ENCODE results near the gene ST6GALNAC4. TPM values are rescaled to one million over a fixed set of nuclear protein-coding genes. Genes with fewer than 3 reads are reported as not detected.

ST6GALNAC4 gene
- total RNA-seq, 4 donors from 2014 or later, result 20.3 to 44.8 (median 35.9) TPM

DNA sequence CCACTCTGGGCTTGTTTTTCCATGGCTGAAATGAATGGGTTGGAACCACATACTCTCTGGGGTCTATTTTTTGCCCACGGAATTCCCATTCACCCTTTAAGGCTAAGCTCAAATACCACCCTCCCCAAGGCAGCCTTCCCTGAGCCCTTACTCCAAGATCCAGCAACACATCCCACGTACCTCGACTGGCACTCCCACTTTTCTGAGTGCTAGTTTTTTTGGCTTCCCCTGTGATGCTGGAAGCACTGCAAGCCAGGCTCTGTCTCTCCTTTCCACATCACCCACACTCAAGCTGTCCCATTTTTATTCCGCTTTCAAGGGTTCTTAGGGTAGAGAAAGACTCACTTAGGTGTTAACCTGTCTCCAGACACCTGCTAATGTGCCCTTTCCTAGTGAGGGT, 23.4 kb downstream of the ST6GALNAC4 start:
- Histone ChIP-seq H3K4me3 (no peak overlapping the region), H3K4me1 (peaks cover 21 to 28% (median 27%) of the 10 kb centered on the region in 4 donors), H3K27me3 (no peaks in the 10 kb centered on the region), H3K27ac (replicated peaks in 1 of 4) (no peak overlapping the region), H3K36me3 (peaks cover 51 to 83% (median 73%) of the 10 kb centered on the region in 4 donors), H3K9me3 (peaks cover 0 to 12% (median 5%) of the 10 kb centered on the region in 4 donors)
- DNase-seq (ENCODE audit: extremely low spot score), result no peak
- 96% methylated on average over 4 of the region's 4 CpGs for WGBS
- TF ChIP-seq, protein P1, sequence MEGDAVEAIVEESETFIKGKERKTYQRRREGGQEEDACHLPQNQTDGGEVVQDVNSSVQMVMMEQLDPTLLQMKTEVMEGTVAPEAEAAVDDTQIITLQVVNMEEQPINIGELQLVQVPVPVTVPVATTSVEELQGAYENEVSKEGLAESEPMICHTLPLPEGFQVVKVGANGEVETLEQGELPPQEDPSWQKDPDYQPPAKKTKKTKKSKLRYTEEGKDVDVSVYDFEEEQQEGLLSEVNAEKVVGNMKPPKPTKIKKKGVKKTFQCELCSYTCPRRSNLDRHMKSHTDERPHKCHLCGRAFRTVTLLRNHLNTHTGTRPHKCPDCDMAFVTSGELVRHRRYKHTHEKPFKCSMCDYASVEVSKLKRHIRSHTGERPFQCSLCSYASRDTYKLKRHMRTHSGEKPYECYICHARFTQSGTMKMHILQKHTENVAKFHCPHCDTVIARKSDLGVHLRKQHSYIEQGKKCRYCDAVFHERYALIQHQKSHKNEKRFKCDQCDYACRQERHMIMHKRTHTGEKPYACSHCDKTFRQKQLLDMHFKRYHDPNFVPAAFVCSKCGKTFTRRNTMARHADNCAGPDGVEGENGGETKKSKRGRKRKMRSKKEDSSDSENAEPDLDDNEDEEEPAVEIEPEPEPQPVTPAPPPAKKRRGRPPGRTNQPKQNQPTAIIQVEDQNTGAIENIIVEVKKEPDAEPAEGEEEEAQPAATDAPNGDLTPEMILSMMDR (IDR thresholded peaks at IDR 0.05), result no peak
- TF ChIP-seq POLR2A (IDR thresholded peaks at IDR 0.05; ENCODE audit: low read depth), result no peak
- no peak for TF ChIP-seq POLR2AphosphoS5 (IDR thresholded peaks at IDR 0.05)
- TF ChIP-seq EP300 (IDR thresholded peaks at IDR 0.05), result no peak
- intact Hi-C loops (cut with DNase I), result no loop called here

DNA sequence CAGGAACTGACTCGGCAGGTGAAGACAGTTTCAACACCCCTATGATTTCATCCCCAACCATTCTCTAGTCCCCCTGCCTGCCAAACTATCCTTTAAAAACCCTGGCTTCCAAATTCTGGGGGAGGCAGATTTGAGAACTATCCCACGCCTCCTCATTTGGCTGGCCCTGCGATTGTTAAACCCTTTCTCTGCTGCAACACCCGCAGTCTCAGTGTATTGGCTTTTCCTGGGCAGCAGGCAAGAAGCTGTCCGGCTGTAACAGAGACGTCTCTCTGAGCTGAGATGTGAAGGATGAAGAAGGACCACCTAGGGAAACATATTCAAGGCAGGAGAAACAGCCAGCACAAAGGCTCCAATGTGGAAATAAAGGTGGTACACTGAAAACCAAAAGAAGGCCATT, 24.0 kb downstream of the ST6GALNAC4 start:
- 95% methylated on average over 6 of the region's 6 CpGs for WGBS

DNA sequence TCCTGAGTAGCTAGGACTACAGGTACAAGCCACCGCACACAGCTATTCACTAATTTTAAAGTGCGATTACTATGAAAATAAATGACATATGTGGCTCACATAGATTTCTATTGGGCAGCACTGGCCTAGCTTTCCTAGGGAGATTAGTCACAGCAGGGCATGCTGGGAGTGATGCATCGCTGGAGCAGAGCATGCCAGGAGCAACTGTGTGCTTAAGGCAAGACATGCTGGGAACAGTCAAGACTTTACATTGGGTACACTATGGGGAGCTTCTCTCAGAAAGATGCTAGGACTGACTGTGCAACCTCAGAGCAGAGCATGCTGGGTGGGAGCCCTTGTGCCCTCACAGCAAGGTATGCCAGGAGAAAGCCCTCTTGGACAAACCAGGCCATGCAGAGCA, 26.8 kb downstream of the ST6GALNAC4 start:
- no peak for DNase-seq (ENCODE audit: extremely low spot score)
- Histone ChIP-seq H3K27ac (replicated peaks in 1 of 4) (no peak overlapping the region), H3K9me3 (peaks cover 0 to 12% (median 5%) of the 10 kb centered on the region in 4 donors), H3K36me3 (peaks cover 59 to 100% (median 93%) of the 10 kb centered on the region in 4 donors), H3K4me1 (peaks cover 2 to 11% (median 6%) of the 10 kb centered on the region in 4 donors), H3K27me3 (no peaks in the 10 kb centered on the region), H3K4me3 (no peak overlapping the region)
- TF ChIP-seq POLR2AphosphoS5 (IDR thresholded peaks at IDR 0.05) (no peak), POLR2A (IDR thresholded peaks at IDR 0.05; ENCODE audit: low read depth) (no peak), EP300 (IDR thresholded peaks at IDR 0.05) (no peak)
- TF ChIP-seq, protein P1 (IDR thresholded peaks at IDR 0.05), result no peak
- intact Hi-C loops (cut with DNase I), result no loop called here
- 85% methylated on average over 3 of the region's 3 CpGs for WGBS

More for the DNA sequence above, 24.0 kb downstream of the ST6GALNAC4 start:
- Histone ChIP-seq H3K36me3 (peaks cover 53 to 89% (median 79%) of the 10 kb centered on the region in 4 donors), H3K9me3 (peaks cover 0 to 12% (median 5%) of the 10 kb centered on the region in 4 donors), H3K27ac (replicated peaks in 1 of 4) (no peak overlapping the region), H3K27me3 (no peaks in the 10 kb centered on the region), H3K4me1 (peaks cover 18 to 22% (median 22%) of the 10 kb centered on the region in 4 donors), H3K4me3 (no peak overlapping the region)
- intact Hi-C loops (cut with DNase I), result no loop called here
- TF ChIP-seq EP300 (IDR thresholded peaks at IDR 0.05) (no peak), POLR2AphosphoS5 (IDR thresholded peaks at IDR 0.05) (no peak), POLR2A (IDR thresholded peaks at IDR 0.05; ENCODE audit: low read depth) (no peak)
- TF ChIP-seq, protein P1 (IDR thresholded peaks at IDR 0.05), result no peak
- DNase-seq (ENCODE audit: extremely low spot score), result no peak

DNA sequence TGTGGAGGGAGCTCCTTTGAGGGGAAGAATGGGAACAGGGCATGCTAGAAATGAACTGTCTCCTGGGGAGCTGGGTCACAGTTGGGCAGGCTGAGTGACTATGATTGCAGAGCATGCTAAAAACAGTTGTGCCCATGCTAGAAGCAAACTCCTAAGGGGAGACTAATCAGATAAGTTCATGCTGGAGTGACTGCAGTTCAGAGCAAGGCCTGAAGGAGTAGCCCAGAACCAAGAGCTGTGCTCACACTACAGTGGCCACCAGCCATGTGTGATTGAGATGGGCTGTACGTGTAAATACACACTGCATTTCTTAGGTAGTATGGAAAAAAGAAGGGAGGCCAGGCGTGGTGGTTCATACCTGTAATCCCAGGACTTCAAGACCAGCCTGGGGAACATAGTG, 29.0 kb downstream of the ST6GALNAC4 start:
- no peak overlapping the region for H3K4me3 ChIP-seq
- TF ChIP-seq EP300 (IDR thresholded peaks at IDR 0.05) (no peak), POLR2AphosphoS5 (IDR thresholded peaks at IDR 0.05) (no peak), POLR2A (IDR thresholded peaks at IDR 0.05; ENCODE audit: low read depth) (no peak)
- TF ChIP-seq, protein P1 (IDR thresholded peaks at IDR 0.05), result no peak
- no peaks in the 10 kb centered on the region for H3K27me3 ChIP-seq
- WGBS, result 87% methylated on average over 2 of the region's 2 CpGs
- intact Hi-C loops (cut with DNase I), result no loop called here
- peaks cover 10 to 24% (median 14%) of the 10 kb centered on the region in 4 donors for H3K4me1 ChIP-seq
- peaks cover 0 to 2% (median under 1%) of the 10 kb centered on the region in 4 donors for H3K9me3 ChIP-seq
- no peak for DNase-seq (ENCODE audit: extremely low spot score)
- no peak overlapping the region for H3K27ac ChIP-seq (replicated peaks in 1 of 4)
- H3K36me3 ChIP-seq, result peaks cover 36 to 90% (median 77%) of the 10 kb centered on the region in 4 donors

Data from esophagus muscularis mucosa (tissue), 4 donors.